SW 1271 (cell line): ENCODE measurements around the gene FGF3.
A peak's percentile ranks its signal among the peaks of the same experiment; 100 is the strongest.

Experiments used
- DNase-seq, 2 experiments: peaks; one replicate each; lab custom pipeline; 2025; lab: John Stamatoyannopoulos, UW

Gene FGF3

DNA sequence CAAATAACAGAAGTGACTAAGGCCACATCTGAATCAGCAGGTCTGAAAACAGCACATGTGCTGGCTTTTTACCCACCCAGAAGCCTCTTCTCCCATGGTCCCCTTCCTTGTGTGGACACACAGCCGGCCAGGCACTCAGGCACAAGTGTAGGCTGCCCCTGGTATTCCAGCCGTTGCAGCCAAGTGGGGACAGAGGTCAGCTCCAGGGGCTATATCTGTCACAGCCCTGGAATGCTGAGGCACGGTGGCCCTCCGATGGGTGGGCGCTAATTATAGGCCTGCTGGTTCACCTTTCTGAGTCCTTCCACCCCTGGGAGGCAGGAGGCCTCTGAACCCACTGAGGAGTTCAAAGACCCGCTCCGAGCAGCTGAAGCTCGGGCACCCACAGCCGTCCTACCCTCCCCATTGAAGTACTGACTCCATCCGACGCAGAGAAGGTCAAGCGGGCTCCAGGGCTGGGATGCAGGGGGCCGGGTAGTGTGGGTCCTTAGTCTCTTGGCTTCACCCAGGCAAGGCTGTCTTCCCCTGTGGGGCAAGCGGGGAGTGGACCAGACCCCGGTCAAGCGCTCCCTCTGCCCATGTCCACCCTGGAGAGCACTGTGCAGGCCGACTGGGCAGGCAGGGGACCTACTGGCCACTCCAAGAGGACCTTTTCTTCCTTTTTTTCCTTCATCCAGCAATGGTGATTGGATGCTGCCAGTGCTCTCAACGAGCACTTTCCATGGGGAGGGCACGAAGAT is 14.3 kb downstream of the FGF3 start:
- no peak for DNase-seq

DNA sequence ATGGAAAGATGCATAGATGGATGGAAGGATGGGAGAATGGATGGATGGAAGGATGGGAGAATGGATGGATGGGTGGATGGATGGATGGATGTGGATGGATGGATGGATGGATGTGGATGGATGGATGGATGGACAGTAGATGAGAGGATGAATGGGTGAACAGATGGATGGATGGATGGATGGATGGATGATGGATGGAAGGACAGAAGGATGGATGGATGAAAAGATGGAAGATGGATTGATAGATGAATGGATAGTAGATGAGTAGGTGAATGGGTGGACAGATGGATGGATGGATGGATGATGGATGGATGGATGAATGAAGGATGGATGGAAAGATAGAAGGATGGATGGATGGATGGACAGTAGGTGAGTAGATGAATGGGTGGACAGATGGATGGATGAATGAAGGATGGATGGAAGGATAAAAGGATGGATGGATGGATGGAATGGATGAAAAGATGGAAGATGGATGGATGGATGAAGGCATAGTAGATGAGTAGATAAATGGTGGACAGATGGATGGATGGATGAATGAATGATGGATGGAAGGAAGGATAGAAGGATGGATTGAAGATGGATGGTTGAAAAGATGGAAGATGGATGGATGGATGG is 15.5 kb downstream of the FGF3 start:
- DNase-seq, result no peak

DNA sequence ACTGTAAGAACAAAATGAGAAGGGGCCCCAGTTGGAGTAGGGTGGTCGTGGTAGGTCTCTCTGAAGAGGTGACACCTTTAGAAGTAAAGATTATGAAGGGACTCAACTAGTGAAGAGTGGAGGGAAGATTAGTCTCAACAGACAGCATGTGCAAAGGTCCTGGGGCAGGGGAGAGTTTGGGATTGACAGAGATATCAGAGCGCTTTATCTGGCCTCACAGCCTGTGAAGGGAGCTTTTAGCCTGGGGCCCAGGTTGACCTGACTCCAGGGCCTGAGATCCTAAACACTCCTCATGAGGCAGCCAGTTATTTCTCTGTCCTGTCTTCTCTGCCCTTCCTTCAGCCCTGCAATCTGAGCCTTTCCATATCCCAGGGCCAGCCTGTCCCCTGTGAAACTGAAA is 16.2 kb downstream of the FGF3 start:
- no peak for DNase-seq

DNA sequence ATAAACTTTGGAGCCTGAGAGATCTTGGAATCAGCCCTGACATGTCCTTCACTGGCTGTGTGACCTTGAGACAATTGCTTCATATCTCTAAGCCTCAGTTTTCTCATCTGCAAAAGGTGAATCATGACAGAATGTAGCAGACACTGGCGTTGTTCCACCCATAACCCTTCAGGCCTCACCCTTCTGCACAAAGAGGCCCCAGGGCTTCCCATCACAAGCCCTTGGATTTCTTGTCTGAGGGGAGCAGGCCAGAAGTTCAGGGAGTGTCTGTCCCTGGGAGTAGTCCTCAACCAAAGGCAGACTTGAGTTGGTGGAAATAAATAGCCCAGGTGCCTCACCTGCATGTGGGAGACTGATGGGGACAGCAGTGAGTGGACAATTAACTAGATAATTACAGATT is 16.6 kb downstream of the FGF3 start:
- no peak for DNase-seq

DNA sequence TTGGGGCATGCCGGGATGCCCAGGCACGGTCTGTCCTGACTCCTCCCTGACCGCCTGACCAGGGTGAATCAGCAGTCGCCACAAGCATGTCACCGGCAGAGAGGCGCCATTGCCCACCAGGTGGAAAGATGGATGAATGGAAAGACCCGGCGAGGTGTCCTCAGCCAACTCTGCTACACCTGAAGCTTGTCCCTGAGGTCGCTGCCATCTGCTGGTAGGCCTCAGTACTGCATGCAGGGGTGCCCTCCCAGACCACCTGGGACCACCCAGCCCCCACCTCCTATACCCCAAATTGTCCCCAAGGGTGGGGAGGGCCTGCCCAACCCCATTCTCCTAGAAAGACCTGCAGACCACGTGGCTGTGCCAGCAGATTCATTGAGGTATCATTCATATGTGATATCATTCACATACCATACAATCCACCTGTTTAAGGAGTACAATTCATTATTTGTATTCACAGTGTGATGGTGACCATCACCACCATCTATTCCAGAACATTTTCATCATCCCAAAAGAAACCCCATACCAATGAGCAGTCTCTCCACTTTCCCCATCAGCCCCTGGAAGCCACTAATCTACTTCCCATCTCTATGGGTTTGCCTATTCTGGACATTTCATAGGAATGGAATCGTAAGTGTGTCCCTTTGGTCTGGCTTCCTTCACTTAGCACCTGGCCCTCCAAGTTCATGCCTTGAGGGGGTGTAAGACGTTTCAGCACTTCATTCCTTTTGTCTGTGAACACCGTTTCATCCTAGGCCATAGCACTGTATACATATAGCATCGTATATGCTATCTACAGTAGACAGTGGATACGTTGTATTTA is 17.5 kb downstream of the FGF3 start:
- DNase-seq, result no peak

DNA sequence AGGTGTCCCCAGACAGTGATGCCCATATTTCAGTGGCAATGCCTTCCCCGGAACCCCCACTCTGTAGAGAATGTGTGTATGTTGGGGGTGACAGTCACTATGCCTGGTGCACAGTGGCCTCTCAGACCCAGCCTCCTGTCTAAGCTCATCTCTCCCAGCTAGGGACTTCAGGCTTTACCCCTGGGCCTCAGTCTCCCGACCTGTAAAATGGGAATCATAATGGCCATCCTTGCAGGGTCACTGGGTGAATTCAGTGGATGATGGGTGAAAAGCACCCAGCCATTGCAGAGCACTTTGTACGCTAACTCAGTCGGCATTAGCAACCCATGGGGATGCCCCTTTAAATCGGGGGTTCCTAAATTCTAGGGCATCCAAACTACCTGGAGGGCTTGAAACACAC is 18.9 kb downstream of the FGF3 start:
- DNase-seq, result no peak

DNA sequence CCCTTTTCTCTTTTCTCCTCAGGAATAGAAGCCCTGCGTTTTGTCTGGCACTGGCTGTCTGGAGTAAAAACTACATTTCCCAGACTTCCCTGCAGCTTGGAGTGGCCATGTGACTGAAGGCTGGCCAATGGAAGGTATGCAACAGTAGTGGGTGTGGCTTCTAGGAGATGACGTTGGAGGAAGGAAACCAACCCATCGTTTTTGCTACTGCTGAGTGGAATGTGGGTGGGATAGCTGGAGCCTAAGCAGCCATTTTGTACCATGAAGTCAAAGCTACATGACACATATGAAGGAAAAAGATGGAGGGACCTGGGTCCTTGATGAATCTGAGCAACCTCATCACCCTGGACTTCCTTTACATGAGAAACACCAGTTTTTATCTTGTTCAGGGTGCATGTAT is 19.6 kb downstream of the FGF3 start:
- peak; percentile 58 to 64 for DNase-seq

DNA sequence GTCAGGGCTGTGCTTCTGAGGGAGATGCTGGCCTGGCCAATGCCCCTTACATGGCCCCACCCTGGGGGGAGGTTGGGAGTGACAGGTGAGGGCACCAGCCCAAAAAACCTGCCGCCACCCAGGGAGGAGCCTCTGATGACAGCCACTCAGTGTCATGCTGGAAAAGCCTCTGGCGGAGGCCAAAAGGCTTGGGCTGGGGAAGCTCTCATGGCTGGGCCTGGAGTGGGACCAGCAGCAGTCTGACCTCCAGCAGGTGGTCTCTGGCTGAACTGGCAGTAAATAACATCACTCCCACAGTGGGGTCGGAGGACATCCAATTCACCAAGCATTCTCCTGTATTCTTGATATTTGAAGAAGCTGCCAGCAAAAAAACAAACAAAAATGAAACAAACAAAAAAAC is 20.1 kb downstream of the FGF3 start:
- DNase-seq, result no peak

DNA sequence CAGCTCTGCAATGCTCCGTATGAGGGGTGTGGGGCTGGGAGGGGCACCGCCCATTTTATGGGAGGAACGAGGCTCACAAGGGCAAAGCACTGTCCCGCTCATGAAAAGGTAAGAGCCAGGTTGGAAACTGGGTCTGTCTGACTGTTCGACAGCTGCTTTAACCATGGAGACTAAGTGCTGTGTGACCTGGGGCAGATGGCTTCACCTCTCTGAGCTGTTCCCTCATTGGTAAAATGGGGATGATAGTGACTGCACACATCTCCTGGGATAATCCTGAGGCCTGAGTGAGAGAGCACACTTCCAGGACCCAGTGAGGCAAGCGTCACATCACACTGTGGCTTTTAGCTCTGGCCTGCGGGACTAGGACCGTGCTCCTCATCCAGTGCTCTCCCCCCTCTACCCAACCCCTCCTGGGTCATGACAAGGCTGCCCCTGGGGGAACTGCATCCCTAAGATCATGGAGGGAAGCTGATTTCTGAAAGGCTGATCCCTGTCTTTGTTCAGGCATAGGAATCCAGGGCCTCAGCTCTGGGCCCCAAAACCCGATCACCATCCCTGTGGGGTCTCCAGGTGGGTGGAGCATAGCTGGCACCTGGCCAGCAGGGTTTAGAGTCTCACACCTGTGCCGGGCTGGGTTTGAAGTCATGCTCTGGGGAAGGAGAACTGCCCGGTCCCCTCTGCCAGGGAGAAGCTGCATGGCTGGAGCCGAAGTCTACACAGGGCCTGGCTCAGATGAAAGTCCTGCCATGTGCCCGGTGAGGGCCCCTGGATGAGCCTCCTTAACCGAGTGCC is 21.3 kb downstream of the FGF3 start:
- no peak for DNase-seq

DNA sequence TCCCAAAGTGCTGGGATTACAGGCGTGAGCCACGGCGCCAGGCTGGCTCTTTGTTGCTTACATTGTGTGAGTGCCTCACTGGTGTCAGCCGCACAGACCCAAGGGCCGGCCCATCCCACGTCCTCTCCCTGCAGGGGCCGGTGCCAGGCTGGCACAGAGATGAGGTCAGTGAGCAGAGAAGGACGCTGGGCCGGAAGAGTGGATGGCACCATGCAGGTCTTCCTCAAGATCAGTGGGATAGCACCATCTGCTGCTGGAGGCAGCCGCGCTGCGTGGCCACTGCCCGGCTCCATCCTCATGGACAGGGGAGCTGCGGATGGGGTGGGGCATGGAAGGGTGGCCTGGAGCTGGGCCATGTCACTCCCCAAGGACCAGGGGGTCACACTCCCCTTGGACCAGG is 22.1 kb downstream of the FGF3 start:
- no peak for DNase-seq

DNA sequence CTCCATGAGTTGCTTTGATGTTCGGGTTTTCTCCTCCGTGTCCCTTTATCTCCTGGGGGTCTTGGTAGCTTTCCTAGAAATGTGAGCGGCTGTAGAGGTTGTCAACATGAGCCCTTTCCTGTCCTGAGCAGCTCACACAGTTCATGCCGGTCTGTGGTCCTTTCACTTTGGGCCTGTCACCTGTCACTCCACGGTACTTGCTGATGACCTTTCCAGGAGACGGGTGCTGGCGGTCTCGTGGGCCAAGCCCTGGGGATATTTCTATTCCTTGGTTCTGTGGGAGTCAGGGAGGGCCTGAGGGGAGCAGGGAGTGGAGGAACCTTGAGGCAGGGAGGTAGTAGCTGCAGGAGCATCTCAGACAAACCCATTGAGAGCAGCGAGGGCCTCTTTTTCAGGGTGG is 23.2 kb downstream of the FGF3 start:
- no peak for DNase-seq

DNA sequence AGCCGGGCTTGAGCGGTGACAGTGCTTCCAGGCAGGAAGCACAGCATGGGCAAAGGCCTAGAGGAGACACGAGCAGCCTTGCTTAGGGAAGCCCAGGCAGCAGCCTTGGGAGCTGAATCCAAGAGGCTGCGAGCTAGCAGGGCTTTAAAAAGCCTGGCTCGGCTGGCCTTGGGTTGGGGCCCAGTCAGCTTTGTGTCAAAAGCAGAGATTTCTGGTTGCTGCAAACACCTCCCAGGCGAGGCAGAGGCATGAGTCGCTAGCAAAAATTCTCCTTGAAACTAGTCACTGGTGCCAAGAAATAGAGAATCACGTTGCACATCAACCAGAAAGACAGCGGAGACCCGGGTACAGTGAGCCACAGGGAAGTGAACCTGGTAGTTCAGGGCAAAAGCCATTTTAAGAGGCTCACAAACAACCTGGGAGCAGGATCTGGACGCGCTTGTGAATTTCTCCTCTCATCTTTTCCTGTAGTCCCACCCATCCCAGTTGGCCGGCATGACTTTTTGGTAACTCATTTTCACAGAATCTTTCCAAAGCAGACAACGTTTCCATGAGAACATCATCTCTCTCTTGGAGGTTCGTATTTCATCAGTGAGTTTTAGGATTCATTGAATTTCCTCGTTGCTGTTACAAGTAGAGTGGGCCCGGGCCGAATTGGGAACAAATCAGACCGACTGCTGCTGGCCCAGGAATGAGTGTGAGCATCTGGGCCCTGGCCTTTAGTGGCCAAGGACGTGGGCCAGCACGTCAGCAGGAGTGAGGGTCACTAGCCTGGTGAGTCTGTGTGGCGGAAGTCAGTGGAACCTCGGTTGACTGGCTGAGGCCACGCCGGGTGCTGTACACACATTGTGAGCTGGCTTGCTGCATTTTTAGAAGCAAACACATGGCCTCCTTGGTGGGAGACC is 27.7 kb downstream of the FGF3 start:
- DNase-seq, result no peak

DNA sequence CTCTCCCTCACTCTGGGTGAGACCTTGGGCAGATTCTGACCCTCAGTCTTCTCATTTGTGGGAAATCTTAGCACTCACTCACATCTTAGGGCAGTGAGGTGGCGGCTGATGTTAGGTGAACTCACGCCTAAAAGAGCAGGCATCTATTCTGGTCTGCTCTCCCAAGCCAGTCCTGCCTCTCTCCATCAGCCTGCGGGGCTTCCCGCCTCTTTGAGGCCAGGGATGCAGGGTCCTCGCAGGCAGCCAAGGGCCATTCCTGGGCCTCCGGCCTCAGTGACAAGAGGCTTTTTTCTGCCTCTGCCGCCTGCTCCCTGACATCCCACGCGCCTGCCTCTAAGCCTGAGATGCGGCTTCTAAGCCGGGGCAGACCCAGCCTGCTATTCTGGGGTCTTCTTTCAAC is 30.3 kb downstream of the FGF3 start:
- DNase-seq, result no peak

DNA sequence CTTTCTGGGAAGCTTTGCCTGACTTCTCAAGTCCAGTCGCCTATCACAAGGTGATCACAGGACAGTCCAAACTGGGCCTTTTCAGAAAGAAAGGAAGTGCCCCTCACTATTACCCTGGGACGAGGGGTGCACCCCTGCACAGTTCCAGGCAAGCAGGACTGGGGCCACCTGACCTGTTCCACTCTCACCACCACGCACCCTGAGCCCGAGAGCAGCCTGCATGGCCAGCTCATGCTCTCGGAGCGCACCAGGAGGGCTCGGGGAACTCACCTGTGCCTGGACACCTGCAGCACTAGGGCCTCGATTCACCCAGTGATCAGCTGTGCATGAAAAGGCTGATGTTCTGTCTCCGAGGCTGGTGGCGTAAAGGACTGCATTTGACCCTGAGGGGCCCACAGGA is 31.3 kb downstream of the FGF3 start:
- DNase-seq, result no peak

DNA sequence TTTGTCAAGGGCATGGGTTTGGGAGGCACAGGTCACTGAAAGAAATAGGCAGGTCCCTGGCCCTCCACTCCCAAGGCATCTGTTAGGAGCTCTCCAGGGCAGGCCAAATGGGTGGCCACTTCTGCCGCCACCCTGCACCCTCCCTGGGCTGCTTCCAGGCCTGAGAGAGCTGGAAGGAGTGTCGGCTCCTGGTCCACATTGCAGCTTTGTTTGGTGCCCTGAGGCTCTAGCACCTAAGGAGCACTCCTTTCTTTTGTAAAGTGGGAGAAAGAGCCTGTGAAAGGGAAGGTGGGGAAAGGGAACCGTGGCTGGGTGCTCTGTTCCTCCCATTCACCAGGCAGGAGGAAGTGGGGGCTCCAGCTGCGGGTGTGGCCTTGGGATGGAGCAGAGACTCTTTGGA is 31.8 kb downstream of the FGF3 start:
- no peak for DNase-seq

DNA sequence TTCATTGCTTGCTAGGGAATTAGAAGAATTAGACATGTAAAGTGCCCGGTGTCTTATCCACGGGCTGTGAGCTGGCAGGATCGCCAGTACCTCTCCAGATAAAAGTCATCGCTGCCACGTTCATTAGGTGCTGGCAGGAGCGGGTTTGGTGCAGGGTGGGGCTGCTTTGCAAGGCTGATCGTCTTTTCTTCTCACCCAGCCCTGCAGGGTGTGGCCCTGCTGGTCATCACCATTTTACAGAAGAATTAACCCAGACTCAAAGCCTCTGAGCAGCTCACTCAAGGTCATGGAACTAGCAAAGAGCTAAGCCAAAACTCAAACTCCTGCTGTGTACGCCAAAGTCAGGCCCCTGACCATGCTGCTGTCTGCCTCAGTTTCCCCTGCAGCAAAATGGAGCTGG is 38.0 kb downstream of the FGF3 start:
- no peak for DNase-seq

DNA sequence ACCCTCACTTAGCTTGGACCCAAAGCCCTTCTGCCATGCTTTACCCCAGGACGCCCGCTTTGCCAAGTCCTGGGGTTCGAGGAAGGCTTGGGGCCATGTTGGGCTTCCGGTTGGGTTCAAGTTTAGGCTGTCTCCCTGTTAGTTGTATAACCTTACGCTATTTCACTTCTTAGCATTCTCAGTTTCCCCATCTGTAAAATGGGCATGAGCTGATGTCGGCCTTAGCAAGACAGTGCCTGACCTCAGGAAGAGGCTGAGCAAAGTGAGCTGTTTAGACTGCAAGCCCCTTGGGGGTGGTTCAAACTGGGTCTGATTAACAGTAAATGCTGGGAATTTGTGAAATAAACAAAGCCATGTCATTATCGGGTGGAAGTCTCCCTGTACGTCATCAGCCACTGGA is 40.8 kb downstream of the FGF3 start:
- no peak for DNase-seq

DNA sequence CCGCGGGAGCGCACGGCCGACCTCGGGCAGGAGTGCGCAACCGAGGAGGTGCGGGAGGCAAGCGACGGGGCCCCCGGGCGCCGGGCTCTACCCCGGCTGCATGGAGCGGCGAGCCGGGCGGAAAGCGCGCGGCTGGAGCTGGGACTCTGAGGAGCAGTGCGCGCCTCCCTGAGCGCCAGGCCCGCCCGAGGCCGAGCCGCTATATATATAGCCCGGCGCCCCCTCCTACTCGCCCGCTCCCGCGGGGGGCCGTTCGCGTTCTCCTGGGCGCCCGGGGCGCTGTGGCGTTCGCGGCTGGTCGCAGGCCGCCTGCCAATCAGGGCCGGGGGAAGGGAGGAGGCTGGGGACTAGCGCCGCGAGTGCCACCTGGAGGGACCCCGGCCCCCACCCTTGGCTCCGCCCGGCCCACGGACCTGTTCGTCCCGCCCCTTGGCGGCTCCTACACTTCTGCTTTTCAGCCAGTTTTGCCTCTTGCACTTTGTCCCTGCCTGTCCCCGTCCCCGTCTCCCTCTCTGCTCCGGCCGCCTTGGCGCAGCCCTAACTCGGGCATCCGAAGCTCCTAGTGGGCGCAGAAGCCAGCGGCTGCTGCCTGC is 44.0 kb downstream of the FGF3 start, which contains the start of gene FGF4:
TSS of gene FGF4 (minus strand) at position 179 of the 593 bp plus-strand sequence. CDS start 257 bp downstream, outside the sequence.
- no peak for DNase-seq

DNA sequence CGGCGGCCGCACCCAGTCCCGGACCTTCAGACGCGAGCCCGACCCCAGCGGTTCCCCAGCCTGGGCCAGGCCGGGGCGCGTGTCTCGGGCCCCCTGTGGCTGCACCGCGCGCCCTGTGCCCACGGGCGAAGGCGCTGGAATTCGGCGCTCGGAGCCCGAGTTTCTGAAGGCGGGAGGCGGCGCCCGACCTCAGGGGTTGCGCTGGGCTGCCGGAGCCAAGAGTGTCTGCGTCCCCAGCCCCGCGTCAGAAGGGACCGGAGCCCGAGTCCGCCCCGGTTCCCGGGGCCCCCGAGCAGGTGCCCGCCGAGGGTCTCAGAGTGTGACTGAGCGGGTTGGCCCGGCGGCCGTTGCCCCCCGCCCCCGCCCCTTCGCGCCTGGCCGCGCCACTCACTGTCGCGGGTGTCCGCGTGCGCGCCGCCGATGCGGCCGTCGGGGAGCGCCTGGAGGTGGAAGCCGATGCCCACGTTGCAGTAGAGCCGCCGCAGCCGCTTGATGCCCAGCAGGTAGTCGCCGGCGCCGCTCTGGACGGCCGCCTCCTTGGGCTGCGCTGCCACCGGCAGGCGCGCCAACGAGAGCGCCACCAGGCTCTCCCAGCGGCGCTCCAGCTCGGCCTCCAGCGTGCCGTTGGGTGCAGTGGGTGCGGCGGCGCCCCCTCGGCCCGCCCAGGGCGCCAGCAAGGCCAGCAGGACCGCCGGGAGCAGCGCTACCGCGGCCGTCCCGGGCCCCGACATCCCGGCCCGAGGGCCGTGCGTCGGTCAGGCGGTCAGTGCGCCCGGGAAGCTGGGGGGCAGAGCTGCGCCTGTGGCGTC is 44.7 kb downstream of the FGF3 start:
- DNase-seq, result no peak
